NCI-H146 treated with DMSO at 0.1 percent for 48 hours (cell line): ENCODE data around the gene TFCP2L1.

Source experiments
- DNase-seq: peaks from one replicate; lab custom pipeline; 2025; ENCODE audit not compliant: unreplicated experiment; lab: John Stamatoyannopoulos, UW

The TFCP2L1 gene

GRCh38 chr2:121243821-121244460 lies 41.1 kb downstream of the TFCP2L1 start:
- no peak for DNase-seq

- DNase-seq, result no peak
These were observed 42.0 kb downstream of the TFCP2L1 start for GRCh38 chr2:121242976-121243375.

GRCh38 chr2:121242175-121242875 lies 42.7 kb downstream of the TFCP2L1 start:
- DNase-seq, result no peak

- DNase-seq, result no peak
These were observed 43.5 kb downstream of the TFCP2L1 start for GRCh38 chr2:121241466-121241865.

- no peak for DNase-seq
These were observed 44.6 kb downstream of the TFCP2L1 start for GRCh38 chr2:121240436-121240835.

- DNase-seq, result no peak
These were observed 45.0 kb downstream of the TFCP2L1 start for GRCh38 chr2:121239969-121240368.

- no peak for DNase-seq
These were observed 45.5 kb downstream of the TFCP2L1 start for GRCh38 chr2:121239471-121239870.

GRCh38 chr2:121238828-121239227 lies 46.2 kb downstream of the TFCP2L1 start:
- no peak for DNase-seq

GRCh38 chr2:121237980-121238665 lies 46.9 kb downstream of the TFCP2L1 start:
- no peak for DNase-seq

GRCh38 chr2:121237336-121237979 lies 47.5 kb downstream of the TFCP2L1 start:
- DNase-seq, result no peak

- no peak for DNase-seq
These were observed 48.3 kb downstream of the TFCP2L1 start for GRCh38 chr2:121236650-121237180.

GRCh38 chr2:121236101-121236640 lies 48.8 kb downstream of the TFCP2L1 start:
- no peak for DNase-seq

GRCh38 chr2:121235542-121235941 lies 49.5 kb downstream of the TFCP2L1 start:
- DNase-seq, result no peak

- DNase-seq, result no peak
These were observed 50.2 kb downstream of the TFCP2L1 start for GRCh38 chr2:121234791-121235190.

- DNase-seq, result no peak
These were observed 50.9 kb downstream of the TFCP2L1 start for GRCh38 chr2:121234144-121234543.

- DNase-seq, result no peak
These were observed 51.4 kb downstream of the TFCP2L1 start for GRCh38 chr2:121233486-121234110.

- no peak for DNase-seq
These were observed 52.3 kb downstream of the TFCP2L1 start for GRCh38 chr2:121232626-121233265.

GRCh38 chr2:121231385-121232000 lies 53.5 kb downstream of the TFCP2L1 start:
- no peak for DNase-seq

GRCh38 chr2:121228521-121228920 lies 56.5 kb downstream of the TFCP2L1 start:
- DNase-seq, result no peak
